Omental fat pad (tissue), 4 donors: Measurements from ENCODE around the gene ZNF70. TPM values are rescaled to one million over a fixed set of nuclear protein-coding genes. Genes with fewer than 3 reads are reported as not detected.

Experiments
- ATAC-seq: fragments of 150-250 bp; one replicate; pipeline ENCODE4 v1.9.1; 2016; ENCODE audit warnings: mild to moderate bottlenecking, moderate library complexity; ENCODE audit not compliant: low FRiP score
- DNase-seq: peaks from one replicate; pipeline ENCODE4 v3.0.0-alpha.2; 2019; ENCODE audit warnings: low spot score
- CTCF ChIP-seq, 3 donors: fragments of 450-650 bp; IDR thresholded peaks; one replicate each; pipeline ENCODE4 v1.5.1; 2016 to 2017; ENCODE audit warnings: antibody characterized with exemption in 3 of 3, mild to moderate bottlenecking in 3 of 3, moderate library complexity in 2 of 3
- total RNA-seq, 4 donors: library from RNA; depleted of rRNA; stranded (reverse); fragments of >200 nt; gene quantifications; one replicate each; pipeline ENCODE4 v1.1.0, GENCODE V29; 2016

ZNF70 gene
- total RNA-seq, 4 donors from 2014 or later: 2.8 to 5.1 (median 4.0) TPM

GRCh38 chr22:23774114-23774921, 23.4 kb upstream of the ZNF70 start:
- ATAC-seq: no peak
- no peak for DNase-seq
- TF ChIP-seq CTCF (IDR thresholded peaks at IDR 0.05): no peak

- ATAC-seq (no peak), DNase-seq (no peak)
- TF ChIP-seq CTCF (IDR thresholded peaks at IDR 0.05): no peak
Measured at GRCh38 chr22:23773483-23774113, 22.7 kb upstream of the ZNF70 start.

- TF ChIP-seq CTCF (IDR thresholded peaks at IDR 0.05): no peak
- ATAC-seq: peak; percentile 58
- no peak for DNase-seq
Measured at GRCh38 chr22:23772649-23773473, 21.9 kb upstream of the ZNF70 start, which contains the start of gene MMP11. Gene MMP11 (plus strand): TSS chr22:23772849. CDS start chr22:23772871, 22 bp downstream.

GRCh38 chr22:23772315-23772648, 21.4 kb upstream of the ZNF70 start:
- DNase-seq (no peak), ATAC-seq (no peak)
- no peak for TF ChIP-seq CTCF (IDR thresholded peaks at IDR 0.05)

- no peak for TF ChIP-seq CTCF (IDR thresholded peaks at IDR 0.05)
- ATAC-seq: no peak
- no peak for DNase-seq
Measured at GRCh38 chr22:23769321-23769965, 18.5 kb upstream of the ZNF70 start.

GRCh38 chr22:23767673-23768548, 17.0 kb upstream of the ZNF70 start, which contains the start of gene CHCHD10:
Gene CHCHD10 (minus strand): TSS chr22:23767972. CDS start chr22:23767874, 98 bp downstream.
- peak in 2 of 3 donors; percentile 17 to 59 for TF ChIP-seq CTCF (IDR thresholded peaks at IDR 0.05)
- peak; percentile 74 for ATAC-seq
- DNase-seq: peak; percentile 62
